Karpas-422 (cell line): Measurements from ENCODE around the gene CARD11. TPM values are rescaled to one million over a fixed set of nuclear protein-coding genes. Genes with fewer than 3 reads are reported as not detected.

Experiments used
- DNase-seq: peaks from one replicate; pipeline ENCODE4 v3.0.0-alpha.2; 2015
- H2AFZ ChIP-seq: fragments of 200-600 bp; sonication (generic); 2 replicates; pipeline ENCODE4 v1.6.1; 2014; ENCODE audit warnings: antibody characterized with exemption, low read length, mixed read lengths
- H3K27ac ChIP-seq: fragments of 200-600 bp; sonication (generic); 2 replicates; pipeline ENCODE4 v1.5.1; 2014; ENCODE audit warnings: mild to moderate bottlenecking, low read length, moderate library complexity
- H3K27me3 ChIP-seq: fragments of 200-600 bp; sonication (generic); 2 replicates; pipeline ENCODE4 v1.6.1; 2014; ENCODE audit warnings: low read length, mixed read lengths
- H3K36me3 ChIP-seq: fragments of 200-600 bp; sonication (generic); 2 replicates; pipeline ENCODE4 v1.6.1; 2014; ENCODE audit warnings: low read length, mixed read lengths; ENCODE audit not compliant: insufficient read depth
- H3K4me1 ChIP-seq: fragments of 200-600 bp; sonication (generic); 2 replicates; pipeline ENCODE4 v1.6.1; 2014; ENCODE audit warnings: mild to moderate bottlenecking, low read length, mixed read lengths
- H3K4me2 ChIP-seq: fragments of 200-600 bp; sonication (generic); 2 replicates; pipeline ENCODE4 v1.6.1; 2014; ENCODE audit warnings: low read length, low read depth, mild to moderate bottlenecking; ENCODE audit not compliant: poor library complexity, severe bottlenecking
- H3K4me3 ChIP-seq: fragments of 200-600 bp; sonication (generic); 2 replicates; pipeline ENCODE4 v1.5.1; 2014; ENCODE audit warnings: mild to moderate bottlenecking, antibody characterized with exemption, low read length, mixed read lengths
- H3K79me2 ChIP-seq: fragments of 200-600 bp; sonication (generic); 2 replicates; pipeline ENCODE4 v1.6.1; 2014; ENCODE audit warnings: mild to moderate bottlenecking, low read length, mixed read lengths
- H3K9ac ChIP-seq: fragments of 200-600 bp; sonication (generic); 2 replicates; pipeline ENCODE4 v1.6.0; 2014; ENCODE audit warnings: low read length
- H3K9me2 ChIP-seq: fragments of 200-600 bp; sonication (generic), shearing (Covaris generic); replicated peaks from 2 replicates; pipeline ENCODE4 v1.6.0; 2014; ENCODE audit warnings: mild to moderate bottlenecking, low read length, moderate library complexity; ENCODE audit not compliant: insufficient read depth
- H3K9me3 ChIP-seq: fragments of 300-700, 200-600 bp; sonication (generic); 2 replicates; pipeline ENCODE4 v1.6.1; 2014; ENCODE audit warnings: low read length, mixed read lengths
- H4K20me1 ChIP-seq: fragments of 200-600 bp; sonication (generic); 2 replicates; pipeline ENCODE4 v1.6.1; 2014; ENCODE audit warnings: mild to moderate bottlenecking, antibody characterized with exemption, low read length, low read depth; ENCODE audit not compliant: insufficient read depth
- total RNA-seq: library from RNA; depleted of rRNA; stranded (reverse); fragments of >200 nt; shearing (Covaris generic); gene quantifications from 2 replicates; pipeline ENCODE4 v1.2.3, GENCODE V29; 2014; ENCODE audit warnings: low replicate concordance

The CARD11 gene
- total RNA-seq, 1 experiment from 2014 or later = 38.5 TPM

- Histone ChIP-seq H3K4me2 (no peak overlapping the region), H3K4me1 (no peaks in the 10 kb centered on the region), H3K9ac (no peak overlapping the region), H3K9me2 (no peaks in the 10 kb centered on the region), H3K79me2 (no peaks in the 10 kb centered on the region), H3K36me3 (no peaks in the 10 kb centered on the region), H3K27me3 (peaks cover 3% of the 10 kb centered on the region; the same call in 1 of the 2 replicates), H4K20me1 (no peaks in the 10 kb centered on the region), H2AFZ (no peak overlapping the region), H3K27ac (no peak overlapping the region), H3K4me3 (no peak overlapping the region), H3K9me3 (peaks cover 15% of the 10 kb centered on the region)
- DNase-seq = no peak
Observed at GRCh38 chr7:3080106-3080505, 36.4 kb upstream of the CARD11 start.

GRCh38 chr7:3078514-3078913 is 34.8 kb upstream of the CARD11 start:
- Histone ChIP-seq H4K20me1 (no peaks in the 10 kb centered on the region), H3K9me2 (no peaks in the 10 kb centered on the region), H3K9me3 (peaks cover 16% of the 10 kb centered on the region), H3K9ac (no peak overlapping the region), H3K36me3 (no peaks in the 10 kb centered on the region), H3K4me3 (no peak overlapping the region), H3K4me1 (no peaks in the 10 kb centered on the region), H3K27me3 (peaks cover 3% of the 10 kb centered on the region; the same call in 1 of the 2 replicates), H3K4me2 (no peak overlapping the region), H2AFZ (no peak overlapping the region), H3K27ac (no peak overlapping the region), H3K79me2 (no peaks in the 10 kb centered on the region)
- DNase-seq = no peak

DNA sequence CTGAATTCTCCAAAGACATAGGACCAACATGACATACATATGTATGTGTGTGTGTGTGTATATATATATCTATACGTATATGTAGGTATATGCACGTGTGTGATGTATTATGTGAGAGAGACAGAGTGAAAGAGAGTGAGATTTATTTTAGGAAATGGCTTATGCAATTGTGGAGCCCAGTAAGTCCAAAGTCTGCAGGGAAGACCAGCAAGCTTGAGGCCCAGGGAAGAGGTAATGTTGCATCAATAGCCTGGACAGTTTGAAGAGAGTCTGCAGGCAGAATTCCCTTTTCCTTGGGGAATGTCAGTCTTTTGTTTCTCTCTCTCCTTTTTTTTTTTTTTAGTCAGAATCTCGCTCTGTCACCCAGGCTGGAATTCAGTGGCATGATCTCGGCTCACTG is 33.0 kb upstream of the CARD11 start:
- no peak overlapping the region for H3K4me2 ChIP-seq
- H4K20me1 ChIP-seq = no peaks in the 10 kb centered on the region
- H3K27ac ChIP-seq = no peak overlapping the region
- no peak for DNase-seq
- H3K9ac ChIP-seq = no peak overlapping the region
- no peaks in the 10 kb centered on the region for H3K36me3 ChIP-seq
- H2AFZ ChIP-seq = no peak overlapping the region
- no peaks in the 10 kb centered on the region for H3K4me1 ChIP-seq
- H3K79me2 ChIP-seq = no peaks in the 10 kb centered on the region
- peaks cover 16% of the 10 kb centered on the region for H3K9me3 ChIP-seq
- H3K9me2 ChIP-seq = no peaks in the 10 kb centered on the region
- H3K4me3 ChIP-seq = no peak overlapping the region
- H3K27me3 ChIP-seq = peaks cover 3% of the 10 kb centered on the region; the same call in 1 of the 2 replicates

GRCh38 chr7:3076163-3076562 is 32.5 kb upstream of the CARD11 start:
- no peak overlapping the region for H3K27ac ChIP-seq
- H3K4me2 ChIP-seq = no peak overlapping the region
- no peaks in the 10 kb centered on the region for H4K20me1 ChIP-seq
- H3K4me1 ChIP-seq = no peaks in the 10 kb centered on the region
- peaks cover 16% of the 10 kb centered on the region for H3K9me3 ChIP-seq
- H2AFZ ChIP-seq = no peak overlapping the region
- no peaks in the 10 kb centered on the region for H3K79me2 ChIP-seq
- no peak overlapping the region for H3K9ac ChIP-seq
- H3K9me2 ChIP-seq = no peaks in the 10 kb centered on the region
- no peaks in the 10 kb centered on the region for H3K36me3 ChIP-seq
- H3K27me3 ChIP-seq = peaks cover 3% of the 10 kb centered on the region; the same call in 1 of the 2 replicates
- DNase-seq = no peak
- H3K4me3 ChIP-seq = no peak overlapping the region

DNA sequence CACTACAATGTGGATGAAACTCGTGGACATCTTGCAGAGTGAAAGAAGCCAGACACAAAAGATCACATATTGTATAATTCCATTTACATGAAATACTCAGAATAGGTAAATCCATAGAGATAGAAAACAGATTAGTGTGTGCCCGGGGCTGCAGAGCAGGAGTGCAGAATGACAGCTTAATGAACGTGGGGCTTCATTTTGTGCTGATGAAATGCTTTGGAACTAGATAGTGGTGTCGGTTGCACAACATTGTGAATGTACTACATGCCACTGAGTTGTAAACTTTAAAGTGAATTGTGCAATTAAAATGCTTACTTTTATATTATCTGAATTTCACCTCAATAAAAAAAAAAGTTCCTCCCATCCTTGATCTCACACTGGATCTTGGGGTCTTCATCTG is 31.8 kb upstream of the CARD11 start:
- Histone ChIP-seq H3K9me2 (no peaks in the 10 kb centered on the region), H2AFZ (no peak overlapping the region), H3K27me3 (peaks cover 3% of the 10 kb centered on the region; the same call in 1 of the 2 replicates), H4K20me1 (no peaks in the 10 kb centered on the region), H3K4me1 (no peaks in the 10 kb centered on the region), H3K79me2 (no peaks in the 10 kb centered on the region), H3K9me3 (peaks cover 16% of the 10 kb centered on the region), H3K4me3 (no peak overlapping the region), H3K4me2 (no peak overlapping the region), H3K27ac (no peak overlapping the region), H3K9ac (no peak overlapping the region), H3K36me3 (no peaks in the 10 kb centered on the region)
- DNase-seq = no peak

GRCh38 chr7:3074459-3074821 is 30.8 kb upstream of the CARD11 start:
- peaks cover 3% of the 10 kb centered on the region; the same call in 1 of the 2 replicates for H3K27me3 ChIP-seq
- no peak overlapping the region for H3K4me3 ChIP-seq
- H4K20me1 ChIP-seq = no peaks in the 10 kb centered on the region
- no peak overlapping the region for H2AFZ ChIP-seq
- H3K36me3 ChIP-seq = no peaks in the 10 kb centered on the region
- DNase-seq = no peak
- H3K9me3 ChIP-seq = peaks cover 16% of the 10 kb centered on the region
- no peaks in the 10 kb centered on the region for H3K9me2 ChIP-seq
- H3K79me2 ChIP-seq = no peaks in the 10 kb centered on the region
- H3K4me1 ChIP-seq = no peaks in the 10 kb centered on the region
- no peak overlapping the region for H3K27ac ChIP-seq
- H3K4me2 ChIP-seq = no peak overlapping the region
- H3K9ac ChIP-seq = no peak overlapping the region

DNA sequence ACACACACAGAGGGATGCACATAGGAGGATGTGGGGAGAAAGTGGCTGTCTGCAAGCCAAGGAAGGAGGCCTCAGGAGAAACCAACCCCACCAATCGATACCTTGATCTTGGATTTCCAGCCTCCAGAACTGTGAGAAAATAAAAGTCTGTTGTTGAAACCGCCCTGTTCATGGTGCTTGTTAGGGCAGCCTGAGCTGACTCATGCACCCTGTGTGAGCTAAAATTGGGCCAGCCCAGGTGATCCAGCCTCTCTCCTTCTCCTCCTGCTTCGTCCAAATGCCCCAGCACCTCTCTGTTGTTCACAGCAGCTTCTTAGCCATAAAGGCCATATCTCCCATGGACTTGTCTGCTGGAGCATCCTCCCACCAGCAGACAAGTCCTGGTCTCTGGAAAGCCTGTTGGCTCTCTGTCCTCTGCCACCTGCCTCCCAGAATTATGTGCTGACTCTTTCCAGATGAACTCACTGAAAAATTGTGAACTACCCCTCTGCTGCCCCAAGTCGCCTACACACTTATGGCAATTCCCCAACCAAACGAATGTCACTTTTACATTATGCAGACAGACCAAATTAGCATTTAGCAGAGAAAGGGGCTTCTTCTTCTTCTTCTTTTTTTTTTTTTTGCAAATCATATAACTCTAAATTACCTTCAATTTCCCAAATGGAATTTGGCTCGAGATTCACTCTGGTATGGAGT is 30.2 kb upstream of the CARD11 start:
- Histone ChIP-seq H3K4me1 (no peaks in the 10 kb centered on the region), H3K27ac (no peak overlapping the region), H3K27me3 (peaks cover 3% of the 10 kb centered on the region; the same call in 1 of the 2 replicates), H3K79me2 (no peaks in the 10 kb centered on the region), H3K4me3 (no peak overlapping the region), H2AFZ (no peak overlapping the region), H3K9ac (no peak overlapping the region), H4K20me1 (no peaks in the 10 kb centered on the region), H3K9me3 (peaks cover 16% of the 10 kb centered on the region), H3K4me2 (no peak overlapping the region), H3K36me3 (no peaks in the 10 kb centered on the region), H3K9me2 (no peaks in the 10 kb centered on the region)
- no peak for DNase-seq

DNA sequence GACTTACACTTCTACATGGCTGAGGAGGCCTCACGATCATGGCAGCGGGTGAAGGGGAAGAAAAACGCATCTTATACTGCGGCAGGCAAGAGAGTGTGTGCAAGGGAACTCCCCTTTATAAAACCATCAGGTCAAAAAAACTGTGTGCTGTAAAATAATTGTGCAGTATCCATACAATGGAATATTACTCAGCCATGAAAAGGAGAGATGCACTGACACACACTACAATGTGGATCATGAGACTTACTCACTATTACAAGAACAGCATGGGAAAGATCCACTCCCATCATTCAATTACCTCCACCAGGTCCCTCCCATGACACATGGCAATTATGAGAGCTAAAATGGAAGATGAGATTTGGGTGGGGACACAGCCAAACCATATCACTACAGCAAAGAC is 27.2 kb upstream of the CARD11 start:
- no peaks in the 10 kb centered on the region for H3K4me1 ChIP-seq
- H3K9me2 ChIP-seq = no peaks in the 10 kb centered on the region
- no peaks in the 10 kb centered on the region for H4K20me1 ChIP-seq
- H3K36me3 ChIP-seq = no peaks in the 10 kb centered on the region
- no peak for DNase-seq
- no peak overlapping the region for H3K9ac ChIP-seq
- H3K9me3 ChIP-seq = peaks cover 8% of the 10 kb centered on the region
- H3K27me3 ChIP-seq = peaks cover under 1% of the 10 kb centered on the region; the same call in 1 of the 2 replicates
- H2AFZ ChIP-seq = no peak overlapping the region
- H3K27ac ChIP-seq = no peak overlapping the region
- H3K4me2 ChIP-seq = no peak overlapping the region
- H3K4me3 ChIP-seq = no peak overlapping the region
- H3K79me2 ChIP-seq = no peaks in the 10 kb centered on the region
